ENCODE results near the gene PKD1.

GRCh38 chr16:2045965-2046892, 89.5 kb downstream of the PKD1 start:
- TF ChIP-seq REST (IDR thresholded peaks at IDR 0.05; ENCODE audit: borderline replicate concordance) (no peak), CTCF (IDR thresholded peaks at IDR 0.05; ENCODE audit: poor library complexity, severe bottlenecking) (no peak), RAD21 (conservative IDR thresholded peaks at IDR 0.05) (no peak), TAF1 (IDR thresholded peaks at IDR 0.05; ENCODE audit: low read depth) (no peak), POLR2AphosphoS5 (IDR thresholded peaks at IDR 0.05) (no peak)

Measured in neural cell (in vitro differentiated cells).